ENCODE data around the gene SLC26A3. TPM values are rescaled to one million over a fixed set of nuclear protein-coding genes. Genes with fewer than 3 reads are reported as not detected.

The SLC26A3 gene
- total RNA-seq, 4 donors from 2014 or later: 1.0 TPM; not detected in 3

DNA sequence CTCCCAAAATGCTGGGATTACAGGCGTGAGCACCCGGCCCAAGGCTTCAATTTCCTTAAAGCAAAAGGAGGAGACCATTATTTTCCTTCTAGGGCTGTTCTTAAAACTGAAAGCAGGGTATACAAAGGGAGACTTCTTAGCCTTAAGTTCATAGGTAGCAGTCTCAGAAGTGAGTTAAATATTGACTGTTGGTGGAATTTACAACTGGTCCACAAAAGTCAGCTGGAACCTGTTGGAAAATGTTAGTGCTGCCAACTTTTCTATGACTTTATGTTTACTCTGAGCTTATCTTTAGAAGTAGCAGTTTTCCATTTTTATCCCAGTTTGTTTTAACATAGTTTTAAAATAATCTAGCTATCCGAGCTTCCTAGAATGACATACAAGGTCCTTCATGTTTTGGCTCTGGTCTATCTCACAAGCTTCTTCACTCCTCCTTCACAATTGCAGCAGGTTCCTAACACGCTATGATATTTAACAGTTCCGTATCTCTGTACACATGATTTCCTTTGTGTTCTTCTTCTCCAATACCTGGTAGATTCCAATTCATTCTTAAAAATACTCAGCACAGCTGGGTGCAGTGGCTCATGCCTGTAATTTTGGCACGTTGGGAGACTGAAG lies 3.3 kb downstream of the SLC26A3 start:
- DNase-seq (ENCODE audit: low spot score) (no peak), ATAC-seq (ENCODE audit: low FRiP score) (no peak)
- TF ChIP-seq, protein P1, sequence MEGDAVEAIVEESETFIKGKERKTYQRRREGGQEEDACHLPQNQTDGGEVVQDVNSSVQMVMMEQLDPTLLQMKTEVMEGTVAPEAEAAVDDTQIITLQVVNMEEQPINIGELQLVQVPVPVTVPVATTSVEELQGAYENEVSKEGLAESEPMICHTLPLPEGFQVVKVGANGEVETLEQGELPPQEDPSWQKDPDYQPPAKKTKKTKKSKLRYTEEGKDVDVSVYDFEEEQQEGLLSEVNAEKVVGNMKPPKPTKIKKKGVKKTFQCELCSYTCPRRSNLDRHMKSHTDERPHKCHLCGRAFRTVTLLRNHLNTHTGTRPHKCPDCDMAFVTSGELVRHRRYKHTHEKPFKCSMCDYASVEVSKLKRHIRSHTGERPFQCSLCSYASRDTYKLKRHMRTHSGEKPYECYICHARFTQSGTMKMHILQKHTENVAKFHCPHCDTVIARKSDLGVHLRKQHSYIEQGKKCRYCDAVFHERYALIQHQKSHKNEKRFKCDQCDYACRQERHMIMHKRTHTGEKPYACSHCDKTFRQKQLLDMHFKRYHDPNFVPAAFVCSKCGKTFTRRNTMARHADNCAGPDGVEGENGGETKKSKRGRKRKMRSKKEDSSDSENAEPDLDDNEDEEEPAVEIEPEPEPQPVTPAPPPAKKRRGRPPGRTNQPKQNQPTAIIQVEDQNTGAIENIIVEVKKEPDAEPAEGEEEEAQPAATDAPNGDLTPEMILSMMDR (IDR thresholded peaks at IDR 0.05): no peak

- TF ChIP-seq, protein P1 (IDR thresholded peaks at IDR 0.05): no peak
- DNase-seq (ENCODE audit: low spot score) (no peak), ATAC-seq (ENCODE audit: low FRiP score) (no peak)
These were observed 10.7 kb downstream of the SLC26A3 start for GRCh38 chr7:107792364-107792763.

DNA sequence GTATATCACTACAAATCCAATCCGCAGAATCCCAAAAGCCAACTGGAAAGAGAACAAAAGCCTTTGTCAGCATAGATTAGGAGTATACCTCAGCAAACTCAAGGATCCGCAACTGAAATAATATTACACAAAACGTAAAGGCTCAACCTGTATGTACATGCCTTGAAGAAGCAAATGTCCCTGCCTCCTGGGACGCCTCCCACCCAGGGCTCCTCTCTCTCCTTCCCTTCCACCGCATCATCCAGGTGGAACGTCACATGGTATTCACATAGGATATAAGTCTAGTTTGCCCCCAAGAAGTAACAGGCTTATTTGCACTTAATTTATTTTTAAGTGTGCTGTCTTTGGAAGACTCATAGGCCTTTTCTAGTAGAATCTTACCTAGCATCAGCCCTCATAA lies 13.4 kb downstream of the SLC26A3 start:
- ATAC-seq (ENCODE audit: low FRiP score) (no peak), DNase-seq (ENCODE audit: low spot score) (no peak)
- TF ChIP-seq, protein P1 (IDR thresholded peaks at IDR 0.05): no peak

DNA sequence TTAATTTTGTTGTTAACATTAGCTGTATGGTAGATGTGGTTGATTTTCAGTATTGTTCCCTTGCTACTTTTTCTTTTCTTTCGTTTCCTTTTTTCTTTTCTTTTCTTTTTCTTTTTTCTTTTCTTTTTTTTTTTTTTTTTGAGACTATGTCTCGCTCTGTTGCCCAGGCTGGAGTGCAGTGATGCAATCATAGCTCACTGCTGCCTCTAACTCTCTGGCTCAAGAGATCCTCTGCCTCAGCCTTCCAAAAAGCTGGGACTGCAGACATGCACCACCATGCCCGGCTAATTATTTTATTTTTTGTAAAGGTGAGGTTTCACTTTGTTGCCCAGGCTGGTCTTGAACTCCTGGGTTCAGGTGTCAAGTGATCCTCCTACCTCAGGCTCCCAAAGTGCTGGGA lies 14.4 kb downstream of the SLC26A3 start:
- ATAC-seq (ENCODE audit: low FRiP score) (no peak), DNase-seq (ENCODE audit: low spot score) (no peak)
- TF ChIP-seq, protein P1 (IDR thresholded peaks at IDR 0.05): no peak

DNA sequence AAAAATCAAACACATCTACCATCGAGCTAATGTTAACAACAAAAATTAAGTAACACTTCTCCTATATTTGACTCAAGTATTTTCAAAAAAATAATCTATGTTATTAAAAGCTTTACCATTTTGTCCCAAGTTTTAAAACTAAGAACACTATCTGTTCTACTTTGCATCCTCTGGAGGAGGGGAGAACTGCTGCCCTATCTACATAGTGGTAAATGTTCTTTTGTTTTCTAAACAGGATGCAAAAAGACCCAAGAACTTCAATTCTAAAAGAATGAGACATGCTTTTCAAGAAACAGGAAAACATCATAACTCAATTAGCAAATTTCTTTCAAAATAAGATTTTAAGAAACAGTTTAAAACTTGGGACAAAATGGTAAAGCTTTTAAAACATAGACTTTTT lies 14.8 kb downstream of the SLC26A3 start:
- TF ChIP-seq, protein P1 (IDR thresholded peaks at IDR 0.05): no peak
- ATAC-seq (ENCODE audit: low FRiP score) (no peak), DNase-seq (ENCODE audit: low spot score) (no peak)

DNA sequence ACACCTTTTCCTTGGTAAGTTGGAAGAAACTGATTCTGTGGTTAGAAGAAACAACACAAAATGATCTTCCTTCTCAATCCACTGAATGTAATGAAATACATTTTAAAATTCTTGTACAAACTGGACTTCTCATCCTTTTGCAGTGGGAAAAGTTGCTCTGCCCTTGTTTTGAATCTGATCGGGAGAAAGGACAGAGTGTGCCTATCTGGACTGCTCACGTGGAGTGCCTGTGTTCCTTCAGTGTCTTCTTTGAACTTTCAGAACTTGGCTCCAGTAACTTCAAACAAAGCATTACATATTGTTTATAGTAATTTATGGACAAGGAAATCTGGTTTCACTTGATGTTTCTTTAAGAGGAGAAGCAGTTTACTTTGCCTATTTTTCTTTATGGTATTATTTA lies 17.1 kb downstream of the SLC26A3 start:
- TF ChIP-seq, protein P1 (IDR thresholded peaks at IDR 0.05): no peak
- no peak for DNase-seq (ENCODE audit: low spot score)
- ATAC-seq (ENCODE audit: low FRiP score): no peak

- DNase-seq (ENCODE audit: low spot score): no peak
- ATAC-seq (ENCODE audit: low FRiP score): no peak
- TF ChIP-seq, protein P1 (IDR thresholded peaks at IDR 0.05): no peak
These were observed 17.9 kb downstream of the SLC26A3 start for GRCh38 chr7:107785170-107785569.
